ENCODE measurements around the gene ERBB4.

DNA sequence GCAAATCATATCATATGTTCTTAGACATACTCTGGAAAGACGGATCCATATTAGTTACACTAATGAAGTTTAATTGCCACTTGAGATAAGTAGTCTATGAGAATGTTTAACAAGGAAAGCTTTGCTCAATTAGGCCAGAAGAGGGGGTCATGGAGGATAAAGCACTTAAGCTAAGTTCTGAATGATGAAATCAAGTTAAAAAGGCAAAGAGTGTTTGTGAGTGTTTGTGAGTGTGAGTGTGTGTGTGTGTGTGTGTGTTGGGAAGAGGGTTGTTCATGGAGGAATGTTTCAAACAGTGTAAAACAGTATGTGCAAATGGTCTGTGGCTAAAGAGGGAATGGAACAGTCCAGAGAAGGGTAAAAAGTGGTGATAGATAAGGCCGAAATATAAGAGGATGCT is 360.9 kb downstream of the ERBB4 start:
- no peak for TF ChIP-seq POLR2A (IDR thresholded peaks at IDR 0.05; ENCODE audit: low read depth, low read length)
- no peak for TF ChIP-seq TAF1 (IDR thresholded peaks at IDR 0.05; ENCODE audit: low read depth, low read length)
- TF ChIP-seq POLR2AphosphoS5 (IDR thresholded peaks at IDR 0.05; ENCODE audit: low read depth, low read length): no peak

All from GM12891 (cell line).